Measurements from ENCODE around the gene CCT5. TPM values are rescaled to one million over a fixed set of nuclear protein-coding genes. Genes with fewer than 3 reads are reported as not detected.

Gene CCT5
- total RNA-seq, 3 donors from 2014 or later, result 151 to 208 (median 180) TPM

GRCh38 chr5:10286862-10287227 lies 36.8 kb downstream of the CCT5 start:
- no peak for TF ChIP-seq POLR2AphosphoS5 (IDR thresholded peaks at IDR 0.05)
- no peak for TF ChIP-seq CTCF (IDR thresholded peaks at IDR 0.05)
- no peak for TF ChIP-seq POLR2A (IDR thresholded peaks at IDR 0.05)

GRCh38 chr5:10288592-10289219 lies 38.6 kb downstream of the CCT5 start:
- no peak for TF ChIP-seq CTCF (IDR thresholded peaks at IDR 0.05)
- peak in 2 of 3 donors; percentile 25 to 38 for TF ChIP-seq POLR2AphosphoS5 (IDR thresholded peaks at IDR 0.05)
- no peak for TF ChIP-seq POLR2A (IDR thresholded peaks at IDR 0.05)
- intact Hi-C loops (cut with DNase I; ENCODE audit: low total_unique reads), result no loop called here
- peak; percentile 71 to 86 for DNase-seq (ENCODE audit: low spot score in 2 of 2)
- Histone ChIP-seq H3K27ac (peak overlapping the region; percentile 76 to 78), H3K36me3 (no peaks in the 10 kb centered on the region), H3K9me3 (no peaks in the 10 kb centered on the region), H3K4me1 (no peaks in the 10 kb centered on the region), H3K4me3 (no peak overlapping the region), H3K27me3 (no peaks in the 10 kb centered on the region)

More at GRCh38 chr5:10286862-10287227, 36.8 kb downstream of the CCT5 start:
- Histone ChIP-seq H3K27ac (no peak overlapping the region), H3K4me3 (no peak overlapping the region), H3K27me3 (no peaks in the 10 kb centered on the region), H3K36me3 (no peaks in the 10 kb centered on the region), H3K4me1 (no peaks in the 10 kb centered on the region), H3K9me3 (no peaks in the 10 kb centered on the region)
- intact Hi-C loops (cut with DNase I; ENCODE audit: low total_unique reads), result no loop called here
- DNase-seq (ENCODE audit: low spot score in 2 of 2), result no peak

GRCh38 chr5:10289353-10289752 lies 39.3 kb downstream of the CCT5 start:
- H3K4me1 ChIP-seq, result no peaks in the 10 kb centered on the region
- intact Hi-C loops (cut with DNase I; ENCODE audit: low total_unique reads), result no loop called here
- H3K4me3 ChIP-seq, result no peak overlapping the region
- no peak for TF ChIP-seq POLR2AphosphoS5 (IDR thresholded peaks at IDR 0.05)
- no peak for TF ChIP-seq POLR2A (IDR thresholded peaks at IDR 0.05)
- TF ChIP-seq CTCF (IDR thresholded peaks at IDR 0.05), result no peak
- H3K9me3 ChIP-seq, result no peaks in the 10 kb centered on the region
- peak in 1 of 2 donors; percentile 49 for DNase-seq (ENCODE audit: low spot score in 2 of 2)
- peak overlapping the region; percentile 76 to 78 for H3K27ac ChIP-seq
- H3K27me3 ChIP-seq, result no peaks in the 10 kb centered on the region
- no peaks in the 10 kb centered on the region for H3K36me3 ChIP-seq

GRCh38 chr5:10289991-10290390 lies 39.9 kb downstream of the CCT5 start:
- Histone ChIP-seq H3K36me3 (no peaks in the 10 kb centered on the region), H3K4me1 (no peaks in the 10 kb centered on the region), H3K4me3 (no peak overlapping the region), H3K27me3 (no peaks in the 10 kb centered on the region), H3K27ac (no peak overlapping the region), H3K9me3 (no peaks in the 10 kb centered on the region)
- intact Hi-C loops (cut with DNase I; ENCODE audit: low total_unique reads), result no loop called here
- peak in 1 of 2 donors; percentile 46 for DNase-seq (ENCODE audit: low spot score in 2 of 2)
- TF ChIP-seq POLR2AphosphoS5 (IDR thresholded peaks at IDR 0.05) (no peak), POLR2A (IDR thresholded peaks at IDR 0.05) (no peak), CTCF (IDR thresholded peaks at IDR 0.05) (no peak)

- intact Hi-C loops (cut with DNase I; ENCODE audit: low total_unique reads), result no loop called here
- Histone ChIP-seq H3K27ac (no peak overlapping the region), H3K36me3 (no peaks in the 10 kb centered on the region), H3K9me3 (no peaks in the 10 kb centered on the region), H3K27me3 (no peaks in the 10 kb centered on the region), H3K4me3 (no peak overlapping the region), H3K4me1 (no peaks in the 10 kb centered on the region)
- DNase-seq (ENCODE audit: low spot score in 2 of 2), result no peak
- TF ChIP-seq POLR2A (IDR thresholded peaks at IDR 0.05), result no peak
- no peak for TF ChIP-seq CTCF (IDR thresholded peaks at IDR 0.05)
- no peak for TF ChIP-seq POLR2AphosphoS5 (IDR thresholded peaks at IDR 0.05)
These were observed 40.4 kb downstream of the CCT5 start for GRCh38 chr5:10290438-10290837.
